Trophoblast cell (in vitro differentiated cells and primary cell): ENCODE measurements around the gene NHS.

ENCODE experiments used
- DNase-seq, 2 donors: peaks; one replicate each; pipeline ENCODE4 v3.0.0-alpha.2; 2016
- H2AFZ ChIP-seq: 2 replicates; pipeline ENCODE4 v1.6.1; 2013; ENCODE audit warnings: low read length, moderate library complexity, mild to moderate bottlenecking; ENCODE audit not compliant: insufficient read depth, poor library complexity
- H2AK5ac ChIP-seq: 2 replicates; pipeline ENCODE4 v1.6.1; 2013; ENCODE audit warnings: mild to moderate bottlenecking, low read length
- H2BK120ac ChIP-seq: 2 replicates; pipeline ENCODE4 v1.6.1; 2013; ENCODE audit warnings: low read length, mild to moderate bottlenecking, moderate library complexity; ENCODE audit not compliant: insufficient read depth, poor library complexity
- H2BK12ac ChIP-seq: 2 replicates; pipeline ENCODE4 v1.6.1; 2013; ENCODE audit warnings: mild to moderate bottlenecking, low read length, moderate library complexity
- H2BK5ac ChIP-seq: 2 replicates; pipeline ENCODE4 v1.6.1; 2013; ENCODE audit warnings: low read length, low read depth, moderate library complexity, mild to moderate bottlenecking; ENCODE audit not compliant: poor library complexity
- H3K14ac ChIP-seq: 2 replicates; pipeline ENCODE4 v1.6.1; 2013; ENCODE audit warnings: mild to moderate bottlenecking, low read length
- H3K18ac ChIP-seq: 2 replicates; pipeline ENCODE4 v1.6.1; 2013; ENCODE audit warnings: mild to moderate bottlenecking, low read length
- H3K23ac ChIP-seq: 2 replicates; pipeline ENCODE4 v1.6.1; 2013; ENCODE audit warnings: low read length
- H3K27ac ChIP-seq: 2 replicates; pipeline ENCODE4 v1.5.1; 2013; ENCODE audit warnings: low read depth, mild to moderate bottlenecking, inconsistent platforms, low read length, moderate library complexity
- H3K27me3 ChIP-seq: 2 replicates; pipeline ENCODE4 v1.6.1; 2013; ENCODE audit warnings: inconsistent platforms, mild to moderate bottlenecking, low read length, moderate library complexity; ENCODE audit not compliant: insufficient read depth
- H3K36me3 ChIP-seq, 2 experiments: 1 replicate in 1 of 2; 2 replicates in 1 of 2; pipeline ENCODE4 v1.6.1; 2013; ENCODE audit warnings: low read length in 2 of 2, mild to moderate bottlenecking in 2 of 2, moderate library complexity in 1 of 2; ENCODE audit not compliant: insufficient read depth in 2 of 2, control insufficient read depth in 1 of 2
- H3K4ac ChIP-seq: 2 replicates; pipeline ENCODE4 v1.6.1; 2013; ENCODE audit warnings: low read depth, mild to moderate bottlenecking, low read length, moderate library complexity
- H3K4me1 ChIP-seq, 2 experiments: 1 replicate in 1 of 2; 2 replicates in 1 of 2; pipeline ENCODE4 v1.6.1; 2013; ENCODE audit warnings: low read length in 2 of 2, mild to moderate bottlenecking in 2 of 2, moderate library complexity in 1 of 2; ENCODE audit not compliant: insufficient read depth in 2 of 2, control insufficient read depth in 1 of 2
- H3K4me2 ChIP-seq: 2 replicates; pipeline ENCODE4 v1.6.1; 2013; ENCODE audit warnings: inconsistent platforms, mild to moderate bottlenecking, low read length, moderate library complexity
- H3K4me3 ChIP-seq: 2 replicates; pipeline ENCODE4 v1.5.1; 2013; ENCODE audit warnings: mild to moderate bottlenecking, low read depth, low read length, inconsistent platforms
- H3K79me1 ChIP-seq: one replicate; pipeline ENCODE4 v1.6.1; 2013; ENCODE audit warnings: low read length
- H3K79me2 ChIP-seq: 2 replicates; pipeline ENCODE4 v1.6.1; 2013; ENCODE audit warnings: low read length, mild to moderate bottlenecking; ENCODE audit not compliant: control insufficient read depth, insufficient read depth, poor library complexity
- H3K9ac ChIP-seq: 2 replicates; pipeline ENCODE4 v1.6.1; 2013; ENCODE audit warnings: mild to moderate bottlenecking, low read length
- H3K9me3 ChIP-seq: 2 replicates; pipeline ENCODE4 v1.6.1; 2013; ENCODE audit warnings: low read depth, mild to moderate bottlenecking, control low read depth, inconsistent platforms, low read length; ENCODE audit not compliant: insufficient read depth
- H4K12ac ChIP-seq: 2 replicates; pipeline ENCODE4 v1.6.1; 2013; ENCODE audit warnings: low read depth, mild to moderate bottlenecking, low read length, moderate library complexity
- H4K8ac ChIP-seq: 2 replicates; pipeline ENCODE4 v1.6.1; 2013; ENCODE audit warnings: low read depth, mild to moderate bottlenecking, low read length, moderate library complexity
- H4K91ac ChIP-seq: one replicate; pipeline ENCODE4 v1.6.1; 2013; ENCODE audit warnings: low read depth, mild to moderate bottlenecking, low read length, moderate library complexity
- WGBS: extraction: QIAGEN DNeasy Blood & Tissue Kit; methylation state at CpG from one replicate; pipeline ENCODE4 v1.1.7; 2013; ENCODE audit warnings: missing lambda C conversion rate; ENCODE audit not compliant: insufficient read length, insufficient coverage; ENCODE audit errors: extremely low coverage; 5-methylcytosine and 5-hydroxymethylcytosine counted together

Gene NHS

DNA sequence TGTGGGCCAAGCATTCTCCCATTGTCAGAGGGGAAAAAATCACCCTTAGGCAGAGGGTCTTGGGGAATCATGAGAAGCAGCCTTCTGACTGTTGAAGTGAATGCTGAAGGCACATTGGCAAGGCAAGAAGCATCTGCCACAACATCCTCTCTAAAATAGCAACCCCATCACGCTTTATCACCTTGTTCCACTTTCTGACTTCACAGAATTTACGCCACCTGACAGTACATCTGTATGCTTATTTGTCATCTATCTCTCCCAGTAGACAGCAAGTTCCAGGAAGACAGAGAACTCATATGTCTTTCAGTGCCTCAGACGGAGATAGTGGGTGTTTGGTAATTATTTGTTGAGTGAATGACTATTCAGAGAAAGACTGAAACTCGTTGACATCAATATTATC is 293.9 kb downstream of the NHS start:
- no peak for DNase-seq
- Histone ChIP-seq H3K79me2 (no peaks in the 10 kb centered on the region), H3K4me3 (no peak overlapping the region), H4K12ac (no peak overlapping the region), H3K9me3 (no peaks in the 10 kb centered on the region), H4K91ac (no peak overlapping the region), H4K8ac (no peak overlapping the region), H2AK5ac (no peak overlapping the region), H3K4me2 (no peak overlapping the region), H3K27ac (no peak overlapping the region), H3K18ac (no peak overlapping the region), H3K79me1 (no peaks in the 10 kb centered on the region), H3K4ac (no peak overlapping the region), H3K23ac (no peak overlapping the region), H2BK120ac (no peak overlapping the region), H2BK12ac (no peak overlapping the region), H2BK5ac (no peak overlapping the region), H3K36me3 (no peaks in the 10 kb centered on the region), H2AFZ (no peak overlapping the region), H3K9ac (no peak overlapping the region), H3K14ac (no peak overlapping the region), H3K4me1 (no peaks in the 10 kb centered on the region), H3K27me3 (no peaks in the 10 kb centered on the region)
- WGBS: no CpG with 5 or more reads among the region's 4 CpGs

DNA sequence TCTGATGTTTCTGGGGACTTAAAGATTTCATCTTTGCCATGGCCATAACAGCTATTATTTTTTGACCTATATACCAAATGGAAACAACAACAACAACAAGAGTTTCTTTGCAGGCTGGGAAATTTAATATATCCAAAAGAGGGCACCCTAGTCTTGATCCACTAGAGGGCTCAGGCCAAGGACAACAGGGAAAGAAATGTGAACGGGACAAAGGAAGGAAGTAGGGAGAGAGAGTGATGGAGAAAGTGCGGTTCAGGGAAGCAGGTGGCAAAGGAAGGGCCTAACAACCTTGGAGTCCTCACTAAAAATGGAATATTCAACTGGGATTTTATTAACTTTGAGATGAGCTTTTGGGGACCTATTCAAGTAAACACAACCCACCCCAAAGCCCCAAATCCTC is 294.5 kb downstream of the NHS start:
- H3K4me2 ChIP-seq: no peak overlapping the region
- no peaks in the 10 kb centered on the region for H3K79me1 ChIP-seq
- H2AFZ ChIP-seq: no peak overlapping the region
- no peak overlapping the region for H3K4ac ChIP-seq
- no peak overlapping the region for H2AK5ac ChIP-seq
- H2BK5ac ChIP-seq: no peak overlapping the region
- no peak overlapping the region for H3K9ac ChIP-seq
- no peak overlapping the region for H2BK120ac ChIP-seq
- no peaks in the 10 kb centered on the region for H3K9me3 ChIP-seq
- no peak overlapping the region for H3K4me3 ChIP-seq
- no peaks in the 10 kb centered on the region for H3K79me2 ChIP-seq
- H3K14ac ChIP-seq: no peak overlapping the region
- no peak overlapping the region for H4K12ac ChIP-seq
- no peaks in the 10 kb centered on the region for H3K36me3 ChIP-seq
- no peak overlapping the region for H3K18ac ChIP-seq
- H3K27me3 ChIP-seq: no peaks in the 10 kb centered on the region
- H4K8ac ChIP-seq: no peak overlapping the region
- no peak overlapping the region for H4K91ac ChIP-seq
- no peaks in the 10 kb centered on the region for H3K4me1 ChIP-seq
- no peak for DNase-seq
- H2BK12ac ChIP-seq: no peak overlapping the region
- no CpG with 5 or more reads among the region's 2 CpGs for WGBS
- no peak overlapping the region for H3K27ac ChIP-seq
- no peak overlapping the region for H3K23ac ChIP-seq

GRCh38 chrX:17669891-17670290 is 294.9 kb downstream of the NHS start:
- H3K79me2 ChIP-seq: no peaks in the 10 kb centered on the region
- no peak overlapping the region for H3K4me3 ChIP-seq
- no peak overlapping the region for H3K4me2 ChIP-seq
- no peak overlapping the region for H3K27ac ChIP-seq
- no peak overlapping the region for H2BK5ac ChIP-seq
- no peaks in the 10 kb centered on the region for H3K4me1 ChIP-seq
- no peaks in the 10 kb centered on the region for H3K79me1 ChIP-seq
- no peaks in the 10 kb centered on the region for H3K9me3 ChIP-seq
- no peak for DNase-seq
- no peak overlapping the region for H2BK12ac ChIP-seq
- no peaks in the 10 kb centered on the region for H3K27me3 ChIP-seq
- H4K91ac ChIP-seq: no peak overlapping the region
- H3K4ac ChIP-seq: no peak overlapping the region
- H2BK120ac ChIP-seq: no peak overlapping the region
- no CpG with 5 or more reads among the region's 1 CpG for WGBS
- no peaks in the 10 kb centered on the region for H3K36me3 ChIP-seq
- H3K9ac ChIP-seq: no peak overlapping the region
- H4K8ac ChIP-seq: no peak overlapping the region
- H4K12ac ChIP-seq: no peak overlapping the region
- H3K18ac ChIP-seq: no peak overlapping the region
- H3K14ac ChIP-seq: no peak overlapping the region
- H3K23ac ChIP-seq: no peak overlapping the region
- no peak overlapping the region for H2AFZ ChIP-seq
- no peak overlapping the region for H2AK5ac ChIP-seq

GRCh38 chrX:17670874-17671273 is 295.9 kb downstream of the NHS start:
- no peaks in the 10 kb centered on the region for H3K79me1 ChIP-seq
- no peaks in the 10 kb centered on the region for H3K36me3 ChIP-seq
- H3K23ac ChIP-seq: no peak overlapping the region
- no peak overlapping the region for H2AK5ac ChIP-seq
- no peaks in the 10 kb centered on the region for H3K27me3 ChIP-seq
- H3K4me1 ChIP-seq: no peaks in the 10 kb centered on the region
- H4K8ac ChIP-seq: no peak overlapping the region
- no peak overlapping the region for H3K4ac ChIP-seq
- H3K9me3 ChIP-seq: no peaks in the 10 kb centered on the region
- no peak overlapping the region for H3K4me3 ChIP-seq
- no peak overlapping the region for H2BK120ac ChIP-seq
- H4K91ac ChIP-seq: no peak overlapping the region
- no peak overlapping the region for H3K4me2 ChIP-seq
- no peak overlapping the region for H3K18ac ChIP-seq
- no peak for DNase-seq
- no CpG with 5 or more reads among the region's 3 CpGs for WGBS
- no peak overlapping the region for H3K9ac ChIP-seq
- no peak overlapping the region for H3K27ac ChIP-seq
- H2BK5ac ChIP-seq: no peak overlapping the region
- H3K14ac ChIP-seq: no peak overlapping the region
- no peaks in the 10 kb centered on the region for H3K79me2 ChIP-seq
- H4K12ac ChIP-seq: no peak overlapping the region
- H2BK12ac ChIP-seq: no peak overlapping the region
- H2AFZ ChIP-seq: no peak overlapping the region
